WERI-Rb-1 (cell line): ENCODE data around the gene CAMK4.

Experiments used
- DNase-seq: peaks from one replicate; pipeline ENCODE4 v3.0.0-alpha.2; 2020
- H3K27ac ChIP-seq: fragments of 250-450 bp; sonication (Bioruptor Pico); 2 replicates; pipeline ENCODE4 v1.5.1; 2020; ENCODE audit warnings: mild to moderate bottlenecking, moderate library complexity
- H3K27me3 ChIP-seq: fragments of 250-450 bp; sonication (Bioruptor Pico); 2 replicates; pipeline ENCODE4 v1.5.1; 2021; ENCODE audit warnings: mild to moderate bottlenecking, low read depth, moderate library complexity; ENCODE audit not compliant: insufficient read depth, severe bottlenecking
- H3K36me3 ChIP-seq: fragments of 250-450 bp; sonication (Bioruptor Pico); 2 replicates; pipeline ENCODE4 v1.5.1; 2020; ENCODE audit warnings: mild to moderate bottlenecking, moderate library complexity
- H3K4me3 ChIP-seq: 2 replicates; pipeline ENCODE4 v1.5.1; 2011; ENCODE audit warnings: low read depth, mild to moderate bottlenecking, control low read depth, low read length
- H3K9me3 ChIP-seq: fragments of 250-450 bp; sonication (Bioruptor Pico); 2 replicates; pipeline ENCODE4 v1.5.1; 2021; ENCODE audit warnings: mild to moderate bottlenecking, moderate library complexity; ENCODE audit not compliant: severe bottlenecking
- CTCF ChIP-seq: IDR thresholded peaks from 2 replicates; pipeline ENCODE4 v1.5.1; 2011; ENCODE audit warnings: low read depth, mild to moderate bottlenecking, control low read depth, inconsistent platforms, low read length

The CAMK4 gene

GRCh38 chr5:111229871-111230810, 6.0 kb downstream of the CAMK4 start:
- no peaks in the 10 kb centered on the region for H3K36me3 ChIP-seq
- H3K4me3 ChIP-seq = no peak overlapping the region
- no peak for DNase-seq
- no peaks in the 10 kb centered on the region for H3K27me3 ChIP-seq
- H3K27ac ChIP-seq = no peak overlapping the region
- no peaks in the 10 kb centered on the region for H3K9me3 ChIP-seq
- TF ChIP-seq CTCF = no peak

- no peak overlapping the region for H3K4me3 ChIP-seq
- no peak for TF ChIP-seq CTCF
- H3K9me3 ChIP-seq = no peaks in the 10 kb centered on the region
Observed at GRCh38 chr5:111231119-111231518, 6.9 kb downstream of the CAMK4 start.

GRCh38 chr5:111232311-111233051, 8.3 kb downstream of the CAMK4 start:
- Histone ChIP-seq H3K36me3 (no peaks in the 10 kb centered on the region), H3K4me3 (no peak overlapping the region), H3K27ac (no peak overlapping the region), H3K9me3 (no peaks in the 10 kb centered on the region), H3K27me3 (no peaks in the 10 kb centered on the region)
- DNase-seq = no peak
- TF ChIP-seq CTCF = no peak

More at GRCh38 chr5:111231119-111231518, 6.9 kb downstream of the CAMK4 start:
- Histone ChIP-seq H3K36me3 (no peaks in the 10 kb centered on the region), H3K27ac (no peak overlapping the region), H3K27me3 (no peaks in the 10 kb centered on the region)
- no peak for DNase-seq

- Histone ChIP-seq H3K9me3 (no peaks in the 10 kb centered on the region), H3K36me3 (no peaks in the 10 kb centered on the region), H3K27ac (no peak overlapping the region), H3K4me3 (no peak overlapping the region), H3K27me3 (no peaks in the 10 kb centered on the region)
- no peak for TF ChIP-seq CTCF
- DNase-seq = no peak
Observed at GRCh38 chr5:111233052-111233374, 8.8 kb downstream of the CAMK4 start.

- no peak overlapping the region for H3K4me3 ChIP-seq
Observed at GRCh38 chr5:111234125-111234524, 9.9 kb downstream of the CAMK4 start.

More at GRCh38 chr5:111234125-111234524, 9.9 kb downstream of the CAMK4 start:
- Histone ChIP-seq H3K27ac (no peak overlapping the region), H3K27me3 (no peaks in the 10 kb centered on the region), H3K9me3 (no peaks in the 10 kb centered on the region), H3K36me3 (no peaks in the 10 kb centered on the region)
- no peak for DNase-seq
- TF ChIP-seq CTCF = no peak
